Measurements from ENCODE around the gene NECTIN3.

NECTIN3 gene

GRCh38 chr3:111081008-111081545, 9.5 kb downstream of the NECTIN3 start:
- H3K79me1 ChIP-seq (ENCODE audit: low read length), result peaks cover 3% of the 10 kb centered on the region
- H4K91ac ChIP-seq (ENCODE audit: low read depth, low read length), result peak overlapping the region; percentile 8
- no peaks in the 10 kb centered on the region for H3K9me3 ChIP-seq (ENCODE audit: insufficient read depth, low read depth, low read length)
- no peaks in the 10 kb centered on the region for H3K27me3 ChIP-seq (ENCODE audit: insufficient read depth, low read length)
- H4K8ac ChIP-seq (ENCODE audit: low read depth, low read length), result peak overlapping the region; percentile 38
- peak overlapping the region; percentile 55 for H3K27ac ChIP-seq (ENCODE audit: low read depth, low read length)
- H3K4me2 ChIP-seq (ENCODE audit: low read length), result peak overlapping the region; percentile 20
- H3K23ac ChIP-seq (ENCODE audit: low read length), result no peak overlapping the region
- DNase-seq, result peak; percentile 42 to 71
- no peak overlapping the region for H3K9ac ChIP-seq (ENCODE audit: low read length)
- no peak overlapping the region for H4K12ac ChIP-seq (ENCODE audit: low read depth, low read length)
- peaks cover 7% of the 10 kb centered on the region for H3K79me2 ChIP-seq (ENCODE audit: control insufficient read depth, insufficient read depth, low read length, poor library complexity)
- H3K4ac ChIP-seq (ENCODE audit: low read depth, low read length), result no peak overlapping the region
- no peak overlapping the region for H2BK120ac ChIP-seq (ENCODE audit: insufficient read depth, low read length, poor library complexity)
- H3K18ac ChIP-seq (ENCODE audit: low read length), result no peak overlapping the region
- H3K4me3 ChIP-seq (ENCODE audit: low read depth, low read length), result no peak overlapping the region
- H2AFZ ChIP-seq (ENCODE audit: insufficient read depth, low read length, poor library complexity), result no peak overlapping the region
- H3K4me1 ChIP-seq (ENCODE audit: control insufficient read depth in 1 of 2, insufficient read depth in 2 of 2, low read length in 2 of 2), result peaks cover 3% of the 10 kb centered on the region in 2 experiments
- H2BK5ac ChIP-seq (ENCODE audit: low read depth, low read length, poor library complexity), result no peak overlapping the region
- WGBS (ENCODE audit: extremely low coverage, insufficient coverage, insufficient read length), result no CpG with 5 or more reads among the region's 3 CpGs
- H3K14ac ChIP-seq (ENCODE audit: low read length), result no peak overlapping the region
- H3K36me3 ChIP-seq (ENCODE audit: control insufficient read depth in 1 of 2, insufficient read depth in 2 of 2, low read length in 2 of 2), result peaks cover 0 to 4% of the 10 kb centered on the region in 2 experiments
- H2AK5ac ChIP-seq (ENCODE audit: low read length), result no peak overlapping the region
- H2BK12ac ChIP-seq (ENCODE audit: low read length), result peak overlapping the region; percentile 17

GRCh38 chr3:111084911-111085310, 13.3 kb downstream of the NECTIN3 start:
- Histone ChIP-seq H3K27ac (ENCODE audit: low read depth, low read length) (no peak overlapping the region), H2BK5ac (ENCODE audit: low read depth, low read length, poor library complexity) (no peak overlapping the region), H3K4ac (ENCODE audit: low read depth, low read length) (peak overlapping the region; percentile 14), H3K14ac (ENCODE audit: low read length) (no peak overlapping the region), H4K91ac (ENCODE audit: low read depth, low read length) (no peak overlapping the region), H3K23ac (ENCODE audit: low read length) (no peak overlapping the region), H2AK5ac (ENCODE audit: low read length) (no peak overlapping the region), H3K4me2 (ENCODE audit: low read length) (no peak overlapping the region), H3K4me1 (ENCODE audit: control insufficient read depth in 1 of 2, insufficient read depth in 2 of 2, low read length in 2 of 2) (peaks cover 0 to 3% of the 10 kb centered on the region in 2 experiments), H3K9ac (ENCODE audit: low read length) (no peak overlapping the region), H3K79me2 (ENCODE audit: control insufficient read depth, insufficient read depth, low read length, poor library complexity) (peaks cover 5% of the 10 kb centered on the region), H4K12ac (ENCODE audit: low read depth, low read length) (no peak overlapping the region), H3K9me3 (ENCODE audit: insufficient read depth, low read depth, low read length) (no peaks in the 10 kb centered on the region), H3K4me3 (ENCODE audit: low read depth, low read length) (no peak overlapping the region), H2BK12ac (ENCODE audit: low read length) (no peak overlapping the region), H3K18ac (ENCODE audit: low read length) (no peak overlapping the region), H4K8ac (ENCODE audit: low read depth, low read length) (no peak overlapping the region), H3K27me3 (ENCODE audit: insufficient read depth, low read length) (no peaks in the 10 kb centered on the region), H2BK120ac (ENCODE audit: insufficient read depth, low read length, poor library complexity) (no peak overlapping the region), H2AFZ (ENCODE audit: insufficient read depth, low read length, poor library complexity) (no peak overlapping the region), H3K79me1 (ENCODE audit: low read length) (peaks cover 3% of the 10 kb centered on the region), H3K36me3 (ENCODE audit: control insufficient read depth in 1 of 2, insufficient read depth in 2 of 2, low read length in 2 of 2) (peaks cover 0 to 4% of the 10 kb centered on the region in 2 experiments)
- WGBS (ENCODE audit: extremely low coverage, insufficient coverage, insufficient read length), result no CpG with 5 or more reads among the region's 2 CpGs
- no peak for DNase-seq

DNA sequence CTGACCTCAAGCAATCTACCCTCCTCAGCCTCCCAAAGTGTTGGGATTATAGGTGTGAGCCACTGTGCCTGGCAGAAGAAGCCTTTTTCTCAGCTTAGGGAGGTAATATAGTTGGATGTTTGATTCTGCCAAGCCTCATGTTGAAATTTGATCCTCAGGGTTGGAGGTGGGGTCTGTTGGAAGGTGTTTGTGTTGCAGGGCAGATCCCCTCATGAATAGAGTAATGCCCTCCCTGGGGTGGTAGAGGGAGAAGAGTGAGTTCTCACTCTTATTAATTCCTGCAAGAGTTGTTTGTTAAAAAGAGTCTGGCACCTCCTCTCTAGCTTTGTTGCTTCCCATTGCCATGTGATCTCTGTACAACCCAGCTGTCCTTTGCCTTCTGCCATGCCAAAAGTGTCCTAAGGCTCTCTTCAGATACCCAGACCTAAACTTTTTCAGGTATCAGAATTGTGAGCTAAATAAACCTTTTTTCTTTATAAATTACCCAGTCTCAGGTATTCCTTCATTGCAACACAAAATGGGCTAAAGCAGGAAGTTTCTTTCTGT, 16.4 kb downstream of the NECTIN3 start:
- Histone ChIP-seq H2BK5ac (ENCODE audit: low read depth, low read length, poor library complexity) (no peak overlapping the region), H3K4me1 (ENCODE audit: control insufficient read depth in 1 of 2, insufficient read depth in 2 of 2, low read length in 2 of 2) (no peaks in the 10 kb centered on the region), H3K4me3 (ENCODE audit: low read depth, low read length) (no peak overlapping the region), H2BK12ac (ENCODE audit: low read length) (no peak overlapping the region), H3K9me3 (ENCODE audit: insufficient read depth, low read depth, low read length) (no peaks in the 10 kb centered on the region), H3K23ac (ENCODE audit: low read length) (no peak overlapping the region), H2AK5ac (ENCODE audit: low read length) (no peak overlapping the region), H2BK120ac (ENCODE audit: insufficient read depth, low read length, poor library complexity) (no peak overlapping the region), H2AFZ (ENCODE audit: insufficient read depth, low read length, poor library complexity) (no peak overlapping the region), H3K79me2 (ENCODE audit: control insufficient read depth, insufficient read depth, low read length, poor library complexity) (peaks cover 2% of the 10 kb centered on the region), H3K18ac (ENCODE audit: low read length) (no peak overlapping the region), H3K14ac (ENCODE audit: low read length) (no peak overlapping the region), H3K27me3 (ENCODE audit: insufficient read depth, low read length) (no peaks in the 10 kb centered on the region), H3K9ac (ENCODE audit: low read length) (no peak overlapping the region), H3K36me3 (ENCODE audit: control insufficient read depth in 1 of 2, insufficient read depth in 2 of 2, low read length in 2 of 2) (peaks cover 0 to 2% of the 10 kb centered on the region in 2 experiments), H3K4ac (ENCODE audit: low read depth, low read length) (peak overlapping the region; percentile 86), H3K4me2 (ENCODE audit: low read length) (no peak overlapping the region), H4K12ac (ENCODE audit: low read depth, low read length) (no peak overlapping the region), H3K27ac (ENCODE audit: low read depth, low read length) (no peak overlapping the region), H3K79me1 (ENCODE audit: low read length) (no peaks in the 10 kb centered on the region), H4K91ac (ENCODE audit: low read depth, low read length) (no peak overlapping the region), H4K8ac (ENCODE audit: low read depth, low read length) (no peak overlapping the region)
- DNase-seq, result no peak

DNA sequence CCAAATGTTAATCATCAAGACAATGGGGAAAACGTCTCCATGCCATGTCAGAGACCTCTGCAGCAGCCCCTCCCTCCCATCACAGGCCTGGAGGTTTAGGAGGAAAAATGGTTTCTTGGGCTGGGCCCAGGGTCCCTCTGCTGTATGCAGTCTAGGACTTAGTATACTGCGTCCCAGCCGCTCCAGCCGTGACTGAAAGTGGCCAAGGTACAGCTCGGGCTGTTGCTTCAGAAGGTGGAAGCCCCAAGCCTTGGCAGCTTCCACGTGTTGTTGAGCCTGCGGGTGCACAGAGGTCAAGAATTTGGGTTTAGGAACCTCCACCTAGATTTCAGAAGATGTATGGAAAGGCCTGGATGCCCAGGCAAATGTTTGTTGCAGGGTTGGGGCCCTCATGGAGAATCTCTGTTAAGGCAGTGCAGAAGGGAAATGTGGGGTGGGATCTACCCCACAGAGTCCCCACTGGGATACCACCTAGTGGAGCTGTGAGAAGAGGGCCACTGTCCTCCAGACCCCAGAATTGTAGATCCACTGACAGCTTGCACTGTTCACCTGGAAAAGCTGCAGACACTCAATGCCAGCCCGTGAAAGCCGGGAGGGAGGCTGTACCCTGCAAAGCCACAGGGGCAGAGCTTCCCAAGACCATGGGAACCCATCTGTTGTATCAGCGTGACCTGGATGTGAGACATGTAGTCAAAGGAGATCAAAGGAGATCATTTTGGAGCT, 25.0 kb downstream of the NECTIN3 start:
- Histone ChIP-seq H3K4ac (ENCODE audit: low read depth, low read length) (peak overlapping the region; percentile 54), H3K79me2 (ENCODE audit: control insufficient read depth, insufficient read depth, low read length, poor library complexity) (peaks cover 7% of the 10 kb centered on the region), H3K27me3 (ENCODE audit: insufficient read depth, low read length) (no peaks in the 10 kb centered on the region), H3K27ac (ENCODE audit: low read depth, low read length) (no peak overlapping the region), H3K4me1 (ENCODE audit: control insufficient read depth in 1 of 2, insufficient read depth in 2 of 2, low read length in 2 of 2) (no peaks in the 10 kb centered on the region), H2BK120ac (ENCODE audit: insufficient read depth, low read length, poor library complexity) (no peak overlapping the region), H4K8ac (ENCODE audit: low read depth, low read length) (no peak overlapping the region), H3K9ac (ENCODE audit: low read length) (no peak overlapping the region), H4K91ac (ENCODE audit: low read depth, low read length) (no peak overlapping the region), H3K36me3 (ENCODE audit: control insufficient read depth in 1 of 2, insufficient read depth in 2 of 2, low read length in 2 of 2) (peaks cover 4 to 7% of the 10 kb centered on the region in 2 experiments), H3K79me1 (ENCODE audit: low read length) (no peaks in the 10 kb centered on the region), H3K23ac (ENCODE audit: low read length) (no peak overlapping the region), H2BK5ac (ENCODE audit: low read depth, low read length, poor library complexity) (no peak overlapping the region), H4K12ac (ENCODE audit: low read depth, low read length) (no peak overlapping the region), H3K9me3 (ENCODE audit: insufficient read depth, low read depth, low read length) (peaks cover 6% of the 10 kb centered on the region), H2AK5ac (ENCODE audit: low read length) (no peak overlapping the region), H2AFZ (ENCODE audit: insufficient read depth, low read length, poor library complexity) (no peak overlapping the region), H3K18ac (ENCODE audit: low read length) (no peak overlapping the region), H2BK12ac (ENCODE audit: low read length) (no peak overlapping the region), H3K4me2 (ENCODE audit: low read length) (no peak overlapping the region), H3K4me3 (ENCODE audit: low read depth, low read length) (no peak overlapping the region), H3K14ac (ENCODE audit: low read length) (no peak overlapping the region)
- no peak for DNase-seq
- WGBS (ENCODE audit: extremely low coverage, insufficient coverage, insufficient read length), result no CpG with 5 or more reads among the region's 10 CpGs
